ENCODE results near the gene TSPAN17.

DNA sequence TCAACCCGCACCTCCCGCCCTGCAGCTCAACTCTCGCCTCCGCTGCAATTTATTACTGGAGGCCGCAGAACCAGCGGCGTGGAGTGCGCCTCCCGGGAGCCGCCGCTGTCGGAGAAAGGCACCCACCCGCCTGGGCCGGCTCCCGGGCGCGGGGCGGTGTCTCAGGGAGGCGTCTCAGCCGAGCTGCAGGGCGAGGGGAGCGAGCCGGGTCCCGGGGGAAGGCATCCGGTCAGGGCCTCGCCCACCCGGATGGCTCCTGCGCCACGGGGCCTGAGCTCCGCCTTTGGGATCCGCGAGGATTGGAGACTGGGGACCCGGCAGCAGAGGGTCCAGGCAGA is 32.9 kb downstream of the TSPAN17 start:
- TF ChIP-seq ZBTB33 (IDR thresholded peaks at IDR 0.05): no peak
- no peak for TF ChIP-seq SMC3 (IDR thresholded peaks at IDR 0.05; ENCODE audit: borderline replicate concordance, low read length)
- no peak for TF ChIP-seq PAX8 (IDR thresholded peaks at IDR 0.05)
- no peak for TF ChIP-seq NKRF (conservative IDR thresholded peaks at IDR 0.05)
- TF ChIP-seq, protein P1, sequence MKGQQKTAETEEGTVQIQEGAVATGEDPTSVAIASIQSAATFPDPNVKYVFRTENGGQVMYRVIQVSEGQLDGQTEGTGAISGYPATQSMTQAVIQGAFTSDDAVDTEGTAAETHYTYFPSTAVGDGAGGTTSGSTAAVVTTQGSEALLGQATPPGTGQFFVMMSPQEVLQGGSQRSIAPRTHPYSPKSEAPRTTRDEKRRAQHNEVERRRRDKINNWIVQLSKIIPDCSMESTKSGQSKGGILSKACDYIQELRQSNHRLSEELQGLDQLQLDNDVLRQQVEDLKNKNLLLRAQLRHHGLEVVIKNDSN (IDR thresholded peaks at IDR 0.05; ENCODE audit: borderline replicate concordance, extremely low read length, insufficient read depth, low read depth, low read length): no peak
- TF ChIP-seq HDAC2 (IDR thresholded peaks at IDR 0.05): no peak
- TF ChIP-seq CTCF (IDR thresholded peaks at IDR 0.05 in 2 of 3, conservative IDR thresholded peaks at IDR 0.05 in 1 of 3; ENCODE audit: control insufficient read depth in 2 of 3, extremely low read depth in 1 of 3, insufficient read depth in 1 of 3, low read depth in 3 of 3, low read length in 3 of 3): no peak
